ENCODE data around the gene MCTP2.

Gene MCTP2

GRCh38 chr15:94397337-94397736 lies 166.0 kb downstream of the MCTP2 start:
- Histone ChIP-seq H3K4me1 (ENCODE audit: control insufficient read depth, insufficient read depth, low read length) (no peaks in the 10 kb centered on the region), H3K27ac (ENCODE audit: low read length) (no peak overlapping the region), H3K36me3 (ENCODE audit: control insufficient read depth in 2 of 2, insufficient read depth in 2 of 2, low read length in 2 of 2) (no peaks in the 10 kb centered on the region), H3K9me3 (ENCODE audit: control insufficient read depth in 2 of 2, low read length in 2 of 2) (no peaks in the 10 kb centered on the region), H3K4me3 (ENCODE audit: low read length in 2 of 2) (no peak overlapping the region), H3K9ac (ENCODE audit: low read length in 2 of 2) (no peak overlapping the region), H3K27me3 (ENCODE audit: control insufficient read depth in 1 of 2, insufficient read depth in 2 of 2, low read length in 2 of 2) (no peaks in the 10 kb centered on the region)

GRCh38 chr15:94398001-94398400 lies 166.6 kb downstream of the MCTP2 start:
- Histone ChIP-seq H3K4me1 (ENCODE audit: control insufficient read depth, insufficient read depth, low read length) (no peaks in the 10 kb centered on the region), H3K27me3 (ENCODE audit: control insufficient read depth in 1 of 2, insufficient read depth in 2 of 2, low read length in 2 of 2) (no peaks in the 10 kb centered on the region), H3K9me3 (ENCODE audit: control insufficient read depth in 2 of 2, low read length in 2 of 2) (no peaks in the 10 kb centered on the region), H3K27ac (ENCODE audit: low read length) (no peak overlapping the region), H3K9ac (ENCODE audit: low read length in 2 of 2) (no peak overlapping the region), H3K4me3 (ENCODE audit: low read length in 2 of 2) (no peak overlapping the region), H3K36me3 (ENCODE audit: control insufficient read depth in 2 of 2, insufficient read depth in 2 of 2, low read length in 2 of 2) (no peaks in the 10 kb centered on the region)

- Histone ChIP-seq H3K9ac (ENCODE audit: low read length in 2 of 2) (no peak overlapping the region), H3K9me3 (ENCODE audit: control insufficient read depth in 2 of 2, low read length in 2 of 2) (no peaks in the 10 kb centered on the region), H3K4me1 (ENCODE audit: control insufficient read depth, insufficient read depth, low read length) (no peaks in the 10 kb centered on the region), H3K4me3 (ENCODE audit: low read length in 2 of 2) (no peak overlapping the region), H3K27ac (ENCODE audit: low read length) (no peak overlapping the region), H3K27me3 (ENCODE audit: control insufficient read depth in 1 of 2, insufficient read depth in 2 of 2, low read length in 2 of 2) (no peaks in the 10 kb centered on the region), H3K36me3 (ENCODE audit: control insufficient read depth in 2 of 2, insufficient read depth in 2 of 2, low read length in 2 of 2) (no peaks in the 10 kb centered on the region)
Observed at GRCh38 chr15:94400526-94401298, 169.4 kb downstream of the MCTP2 start.

GRCh38 chr15:94403331-94403730 lies 172.0 kb downstream of the MCTP2 start:
- Histone ChIP-seq H3K4me3 (ENCODE audit: low read length in 2 of 2) (no peak overlapping the region), H3K27me3 (ENCODE audit: control insufficient read depth in 1 of 2, insufficient read depth in 2 of 2, low read length in 2 of 2) (no peaks in the 10 kb centered on the region), H3K27ac (ENCODE audit: low read length) (no peak overlapping the region), H3K9me3 (ENCODE audit: control insufficient read depth in 2 of 2, low read length in 2 of 2) (no peaks in the 10 kb centered on the region), H3K36me3 (ENCODE audit: control insufficient read depth in 2 of 2, insufficient read depth in 2 of 2, low read length in 2 of 2) (no peaks in the 10 kb centered on the region), H3K4me1 (ENCODE audit: control insufficient read depth, insufficient read depth, low read length) (no peaks in the 10 kb centered on the region), H3K9ac (ENCODE audit: low read length in 2 of 2) (no peak overlapping the region)

- no peaks in the 10 kb centered on the region for H3K36me3 ChIP-seq (ENCODE audit: control insufficient read depth in 2 of 2, insufficient read depth in 2 of 2, low read length in 2 of 2)
Observed at GRCh38 chr15:94404733-94405283, 173.4 kb downstream of the MCTP2 start.

GRCh38 chr15:94411285-94411684 lies 179.9 kb downstream of the MCTP2 start:
- H3K27me3 ChIP-seq (ENCODE audit: control insufficient read depth in 1 of 2, insufficient read depth in 2 of 2, low read length in 2 of 2): no peaks in the 10 kb centered on the region
- H3K4me3 ChIP-seq (ENCODE audit: low read length in 2 of 2): no peak overlapping the region
- H3K36me3 ChIP-seq (ENCODE audit: control insufficient read depth in 2 of 2, insufficient read depth in 2 of 2, low read length in 2 of 2): no peaks in the 10 kb centered on the region
- no peak overlapping the region for H3K27ac ChIP-seq (ENCODE audit: low read length)
- H3K4me1 ChIP-seq (ENCODE audit: control insufficient read depth, insufficient read depth, low read length): peaks cover 3% of the 10 kb centered on the region
- H3K9ac ChIP-seq (ENCODE audit: low read length in 2 of 2): no peak overlapping the region
- no peaks in the 10 kb centered on the region for H3K9me3 ChIP-seq (ENCODE audit: control insufficient read depth in 2 of 2, low read length in 2 of 2)

More at GRCh38 chr15:94404733-94405283, 173.4 kb downstream of the MCTP2 start:
- Histone ChIP-seq H3K27me3 (ENCODE audit: control insufficient read depth in 1 of 2, insufficient read depth in 2 of 2, low read length in 2 of 2) (no peaks in the 10 kb centered on the region), H3K9ac (ENCODE audit: low read length in 2 of 2) (no peak overlapping the region), H3K27ac (ENCODE audit: low read length) (no peak overlapping the region), H3K4me1 (ENCODE audit: control insufficient read depth, insufficient read depth, low read length) (no peaks in the 10 kb centered on the region), H3K4me3 (ENCODE audit: low read length in 2 of 2) (no peak overlapping the region), H3K9me3 (ENCODE audit: control insufficient read depth in 2 of 2, low read length in 2 of 2) (no peaks in the 10 kb centered on the region)

GRCh38 chr15:94411846-94412245 lies 180.5 kb downstream of the MCTP2 start:
- no peaks in the 10 kb centered on the region for H3K36me3 ChIP-seq (ENCODE audit: control insufficient read depth in 2 of 2, insufficient read depth in 2 of 2, low read length in 2 of 2)
- no peak overlapping the region for H3K9ac ChIP-seq (ENCODE audit: low read length in 2 of 2)
- H3K4me1 ChIP-seq (ENCODE audit: control insufficient read depth, insufficient read depth, low read length): peaks cover 3% of the 10 kb centered on the region
- no peaks in the 10 kb centered on the region for H3K27me3 ChIP-seq (ENCODE audit: control insufficient read depth in 1 of 2, insufficient read depth in 2 of 2, low read length in 2 of 2)
- no peak overlapping the region for H3K27ac ChIP-seq (ENCODE audit: low read length)
- H3K9me3 ChIP-seq (ENCODE audit: control insufficient read depth in 2 of 2, low read length in 2 of 2): no peaks in the 10 kb centered on the region
- no peak overlapping the region for H3K4me3 ChIP-seq (ENCODE audit: low read length in 2 of 2)

GRCh38 chr15:94412979-94413746 lies 181.8 kb downstream of the MCTP2 start:
- Histone ChIP-seq H3K27ac (ENCODE audit: low read length) (no peak overlapping the region), H3K27me3 (ENCODE audit: control insufficient read depth in 1 of 2, insufficient read depth in 2 of 2, low read length in 2 of 2) (no peaks in the 10 kb centered on the region), H3K4me1 (ENCODE audit: control insufficient read depth, insufficient read depth, low read length) (peaks cover 3% of the 10 kb centered on the region), H3K9ac (ENCODE audit: low read length in 2 of 2) (no peak overlapping the region), H3K4me3 (ENCODE audit: low read length in 2 of 2) (no peak overlapping the region), H3K36me3 (ENCODE audit: control insufficient read depth in 2 of 2, insufficient read depth in 2 of 2, low read length in 2 of 2) (no peaks in the 10 kb centered on the region), H3K9me3 (ENCODE audit: control insufficient read depth in 2 of 2, low read length in 2 of 2) (no peaks in the 10 kb centered on the region)

GRCh38 chr15:94414916-94415315 lies 183.6 kb downstream of the MCTP2 start:
- Histone ChIP-seq H3K36me3 (ENCODE audit: control insufficient read depth in 2 of 2, insufficient read depth in 2 of 2, low read length in 2 of 2) (no peaks in the 10 kb centered on the region), H3K9ac (ENCODE audit: low read length in 2 of 2) (no peak overlapping the region), H3K27me3 (ENCODE audit: control insufficient read depth in 1 of 2, insufficient read depth in 2 of 2, low read length in 2 of 2) (no peaks in the 10 kb centered on the region), H3K27ac (ENCODE audit: low read length) (no peak overlapping the region), H3K9me3 (ENCODE audit: control insufficient read depth in 2 of 2, low read length in 2 of 2) (no peaks in the 10 kb centered on the region), H3K4me3 (ENCODE audit: low read length in 2 of 2) (peak overlapping the region in 1 of 2 donors; percentile 10), H3K4me1 (ENCODE audit: control insufficient read depth, insufficient read depth, low read length) (peaks cover 3% of the 10 kb centered on the region)

GRCh38 chr15:94416267-94416666 lies 184.9 kb downstream of the MCTP2 start:
- no peak overlapping the region for H3K9ac ChIP-seq (ENCODE audit: low read length in 2 of 2)
- H3K9me3 ChIP-seq (ENCODE audit: control insufficient read depth in 2 of 2, low read length in 2 of 2): no peaks in the 10 kb centered on the region
- H3K4me1 ChIP-seq (ENCODE audit: control insufficient read depth, insufficient read depth, low read length): peaks cover 3% of the 10 kb centered on the region
- no peaks in the 10 kb centered on the region for H3K27me3 ChIP-seq (ENCODE audit: control insufficient read depth in 1 of 2, insufficient read depth in 2 of 2, low read length in 2 of 2)
- H3K4me3 ChIP-seq (ENCODE audit: low read length in 2 of 2): no peak overlapping the region
- no peaks in the 10 kb centered on the region for H3K36me3 ChIP-seq (ENCODE audit: control insufficient read depth in 2 of 2, insufficient read depth in 2 of 2, low read length in 2 of 2)
- no peak overlapping the region for H3K27ac ChIP-seq (ENCODE audit: low read length)
